Smooth muscle cell (in vitro differentiated cells): Measurements from ENCODE around the gene ODF2. TPM values are rescaled to one million over a fixed set of nuclear protein-coding genes. Genes with fewer than 3 reads are reported as not detected.

ENCODE experiments used
- DNase-seq: peaks from one replicate; lab custom pipeline; 2025; ENCODE audit not compliant: unreplicated experiment; lab: John Stamatoyannopoulos, UW
- H2AFZ ChIP-seq: fragments of 200-600 bp; sonication (generic); 2 replicates; pipeline ENCODE4 v1.6.0; 2016; ENCODE audit warnings: antibody characterized with exemption, low read depth, mild to moderate bottlenecking
- H3F3A ChIP-seq: fragments of 200-600 bp; sonication (generic); 2 replicates; pipeline ENCODE4 v1.6.0; 2017; ENCODE audit warnings: antibody characterized with exemption, low read depth
- H3K27ac ChIP-seq: fragments of 200-600 bp; sonication (generic); 2 replicates; pipeline ENCODE4 v1.5.1; 2016; ENCODE audit warnings: low read depth, mild to moderate bottlenecking
- H3K27me3 ChIP-seq: fragments of 200-600 bp; sonication (generic); 2 replicates; pipeline ENCODE4 v1.6.1; 2016; ENCODE audit warnings: low read depth, mild to moderate bottlenecking
- H3K36me3 ChIP-seq: fragments of 200-600 bp; sonication (generic); 2 replicates; pipeline ENCODE4 v1.5.1; 2016; ENCODE audit warnings: low read depth
- H3K4me1 ChIP-seq: fragments of 200-600 bp; sonication (generic); 2 replicates; pipeline ENCODE4 v1.5.1; 2016; ENCODE audit warnings: low read depth
- H3K4me2 ChIP-seq: fragments of 200-600 bp; sonication (generic); 2 replicates; pipeline ENCODE4 v1.6.0; 2016; ENCODE audit warnings: mild to moderate bottlenecking
- H3K4me3 ChIP-seq: fragments of 200-600 bp; sonication (generic); 2 replicates; pipeline ENCODE4 v1.5.1; 2016; ENCODE audit warnings: mild to moderate bottlenecking
- H3K79me2 ChIP-seq: fragments of 200-600 bp; sonication (generic); 2 replicates; pipeline ENCODE4 v1.6.0; 2016; ENCODE audit warnings: low read depth, mild to moderate bottlenecking
- H3K9ac ChIP-seq: fragments of 200-600 bp; sonication (generic); 2 replicates; pipeline ENCODE4 v1.6.0; 2016; ENCODE audit warnings: low read depth
- H3K9me3 ChIP-seq: fragments of 200-600 bp; sonication (generic); replicated peaks from 2 replicates; pipeline ENCODE4 v1.5.1; 2016; ENCODE audit warnings: low read depth
- H4K20me1 ChIP-seq: fragments of 200-600 bp; sonication (generic); 2 replicates; pipeline ENCODE4 v1.6.0; 2016; ENCODE audit warnings: low read depth
- CTCF ChIP-seq: fragments of 200-600 bp; sonication (generic); IDR thresholded peaks from 2 replicates; pipeline ENCODE4 v1.5.1; 2017; ENCODE audit warnings: borderline replicate concordance, mild to moderate bottlenecking, antibody characterized with exemption; ENCODE audit not compliant: insufficient read depth, poor library complexity, severe bottlenecking
- WGBS: methylation state at CpG from one replicate; pipeline ENCODE4 v1.1.7; 2016; ENCODE audit warnings: low lambda C conversion rate; 5-methylcytosine and 5-hydroxymethylcytosine counted together
- polyA plus RNA-seq: library from polyadenylated mRNA; unstranded; fragments of >200 nt; fragmentation: Nextera tagmentation; extraction: Ambion mirVana; gene quantifications from 2 replicates; pipeline ENCODE4 v1.2.1, GENCODE V29; 2016
- total RNA-seq: library from RNA; depleted of rRNA; stranded (reverse); fragments of >200 nt; gene quantifications from 2 replicates; pipeline ENCODE4 v1.2.3, GENCODE V29; 2014

ODF2 gene
- total and polyA plus RNA-seq, 2 experiments from 2014 or later: 17.7 to 33.2 TPM

GRCh38 chr9:128540634-128541360 is 85.0 kb downstream of the ODF2 start:
- Histone ChIP-seq H3K79me2 (no peaks in the 10 kb centered on the region), H3K4me1 (no peaks in the 10 kb centered on the region), H3K4me3 (no peak overlapping the region), H2AFZ (no peak overlapping the region), H3K27ac (no peak overlapping the region), H3F3A (no peaks in the 10 kb centered on the region), H3K4me2 (no peak overlapping the region), H3K36me3 (peaks cover 10% of the 10 kb centered on the region), H3K9me3 (peaks cover 3% of the 10 kb centered on the region), H4K20me1 (no peaks in the 10 kb centered on the region), H3K27me3 (no peaks in the 10 kb centered on the region), H3K9ac (no peak overlapping the region)
- no peak for TF ChIP-seq CTCF
- DNase-seq: no peak
- WGBS: 89% methylated on average over 3 of the region's 3 CpGs

GRCh38 chr9:128546504-128546903 is 90.7 kb downstream of the ODF2 start:
- peaks cover 16% of the 10 kb centered on the region for H3F3A ChIP-seq
- no peak overlapping the region for H3K4me2 ChIP-seq
- no peaks in the 10 kb centered on the region for H3K36me3 ChIP-seq
- H3K9ac ChIP-seq: no peak overlapping the region
- H4K20me1 ChIP-seq: no peaks in the 10 kb centered on the region
- no peaks in the 10 kb centered on the region for H3K79me2 ChIP-seq
- no peaks in the 10 kb centered on the region for H3K27me3 ChIP-seq
- H3K9me3 ChIP-seq: peaks cover 3% of the 10 kb centered on the region
- H3K4me3 ChIP-seq: no peak overlapping the region
- H2AFZ ChIP-seq: no peak overlapping the region
- peaks cover 16% of the 10 kb centered on the region for H3K4me1 ChIP-seq
- 82% methylated on average over 3 of the region's 3 CpGs for WGBS
- no peak for DNase-seq
- no peak for TF ChIP-seq CTCF
- no peak overlapping the region for H3K27ac ChIP-seq

GRCh38 chr9:128548876-128549275 is 93.1 kb downstream of the ODF2 start:
- no peaks in the 10 kb centered on the region for H3K9me3 ChIP-seq
- H3F3A ChIP-seq: peaks cover 16% of the 10 kb centered on the region
- H3K79me2 ChIP-seq: peaks cover 14% of the 10 kb centered on the region
- H3K4me3 ChIP-seq: no peak overlapping the region
- H3K27me3 ChIP-seq: no peaks in the 10 kb centered on the region
- no peak overlapping the region for H3K4me2 ChIP-seq
- 91% methylated on average over 7 of the region's 7 CpGs for WGBS
- H4K20me1 ChIP-seq: peaks cover 11% of the 10 kb centered on the region
- no peak for DNase-seq
- no peak overlapping the region for H3K9ac ChIP-seq
- H3K4me1 ChIP-seq: peaks cover 23% of the 10 kb centered on the region
- H2AFZ ChIP-seq: no peak overlapping the region
- no peaks in the 10 kb centered on the region for H3K36me3 ChIP-seq
- H3K27ac ChIP-seq: no peak overlapping the region
- TF ChIP-seq CTCF: no peak

GRCh38 chr9:128550226-128550625 is 94.4 kb downstream of the ODF2 start:
- Histone ChIP-seq H2AFZ (no peak overlapping the region), H4K20me1 (peaks cover 24% of the 10 kb centered on the region), H3K36me3 (no peaks in the 10 kb centered on the region), H3K4me3 (no peak overlapping the region), H3K9ac (no peak overlapping the region), H3K79me2 (peaks cover 21% of the 10 kb centered on the region), H3K27me3 (no peaks in the 10 kb centered on the region), H3K4me2 (peak overlapping the region; percentile 83), H3K27ac (peak overlapping the region; percentile 71), H3K4me1 (peaks cover 34% of the 10 kb centered on the region), H3F3A (peaks cover 16% of the 10 kb centered on the region), H3K9me3 (no peaks in the 10 kb centered on the region)
- DNase-seq: no peak
- WGBS: 75% methylated on average over 2 of the region's 2 CpGs
- TF ChIP-seq CTCF: no peak
